GM20431 (cell line): ENCODE measurements around the gene RAB13.

Experiments
- in situ Hi-C: fragments of 300-500 bp; cut with MseI, MboI; formaldehyde crosslinking; loops from one replicate; pipeline ENCODE4 v1.15.0; 2020; ENCODE audit warnings: low sequenced_read_pairs; ENCODE audit not compliant: unreplicated experiment

RAB13 gene

GRCh38 chr1:153959454-153959853, 26.7 kb downstream of the RAB13 start:
- in situ Hi-C loops = no loop called here

DNA sequence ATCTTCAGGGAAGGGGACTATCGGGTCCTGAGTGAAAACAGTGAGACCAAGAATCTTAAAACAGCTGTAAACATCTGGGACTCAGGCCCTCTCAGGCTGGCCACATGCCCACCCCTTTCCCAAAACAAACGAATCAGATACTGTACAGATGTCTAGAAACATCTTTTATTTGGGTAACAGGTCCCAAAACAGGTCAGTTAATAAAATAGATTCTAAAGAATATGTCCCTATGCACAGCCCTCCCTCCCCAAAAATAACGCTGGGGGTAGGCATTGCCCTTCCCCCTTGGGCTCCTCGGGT, 27.2 kb downstream of the RAB13 start:
- in situ Hi-C loops = no loop called here

- in situ Hi-C loops = no loop called here
These were observed 27.8 kb downstream of the RAB13 start, which contains the start of gene CRTC2 for GRCh38 chr1:153958111-153958960. TSS of gene CRTC2 (minus strand) at chr1:153958612. CDS start at chr1:153958497, 115 bp downstream.

GRCh38 chr1:153957744-153958110, 28.4 kb downstream of the RAB13 start:
- in situ Hi-C loops = no loop called here

DNA sequence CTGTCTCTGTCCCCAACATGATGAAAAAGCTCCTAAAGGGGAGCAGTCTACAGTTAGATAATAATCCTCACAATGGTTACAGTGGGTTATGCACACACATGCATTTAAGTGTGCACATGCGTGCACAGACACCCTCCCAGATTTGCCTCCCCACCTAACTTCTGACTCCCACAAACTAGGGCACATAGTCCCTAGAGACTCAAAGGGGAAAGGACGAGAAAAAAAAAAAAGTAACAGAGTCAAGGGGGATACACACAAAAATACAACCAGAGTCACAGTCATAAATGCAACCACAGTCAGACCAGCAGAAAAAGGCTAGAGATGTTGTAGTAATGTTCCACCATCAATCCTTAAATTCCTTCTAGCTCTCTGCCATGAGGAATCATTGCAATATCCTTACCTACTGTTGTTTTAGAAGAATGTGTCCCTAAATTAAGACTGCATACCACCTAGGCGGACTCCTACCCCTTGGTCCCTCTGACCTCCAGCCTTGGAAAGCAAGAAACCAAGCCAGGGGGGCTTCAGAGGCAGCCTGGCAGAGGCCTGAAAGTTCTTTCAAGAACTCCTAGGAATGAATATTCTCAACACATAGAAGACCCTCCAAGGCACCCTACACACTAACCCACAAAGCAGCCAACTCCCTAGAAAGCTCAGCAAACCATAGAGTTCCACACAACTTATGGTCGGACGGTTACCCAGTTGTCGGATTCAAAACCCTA, 29.0 kb downstream of the RAB13 start:
- in situ Hi-C loops = no loop called here

DNA sequence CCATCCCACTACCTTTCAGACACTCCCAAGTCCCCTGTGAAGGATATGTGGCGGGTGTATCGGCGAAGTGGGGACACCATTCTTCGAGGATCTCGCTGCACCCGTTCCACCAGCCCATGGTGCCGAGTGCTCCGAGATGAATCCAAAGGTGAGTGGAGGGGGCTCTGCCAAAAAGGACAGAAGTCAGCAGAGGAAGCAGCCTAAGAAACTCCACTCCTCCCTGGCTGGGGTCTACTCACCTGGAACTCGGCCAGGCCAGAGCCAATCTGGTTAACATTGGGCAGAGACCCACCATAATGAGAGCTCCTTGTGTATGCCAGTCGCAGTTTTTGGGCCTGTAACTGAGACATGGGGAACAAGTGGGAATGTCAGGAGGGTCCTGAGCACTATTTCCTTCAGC, 31.3 kb downstream of the RAB13 start:
- in situ Hi-C loops = no loop called here

GRCh38 chr1:153953859-153954365, 32.2 kb downstream of the RAB13 start:
- in situ Hi-C loops = no loop called here

DNA sequence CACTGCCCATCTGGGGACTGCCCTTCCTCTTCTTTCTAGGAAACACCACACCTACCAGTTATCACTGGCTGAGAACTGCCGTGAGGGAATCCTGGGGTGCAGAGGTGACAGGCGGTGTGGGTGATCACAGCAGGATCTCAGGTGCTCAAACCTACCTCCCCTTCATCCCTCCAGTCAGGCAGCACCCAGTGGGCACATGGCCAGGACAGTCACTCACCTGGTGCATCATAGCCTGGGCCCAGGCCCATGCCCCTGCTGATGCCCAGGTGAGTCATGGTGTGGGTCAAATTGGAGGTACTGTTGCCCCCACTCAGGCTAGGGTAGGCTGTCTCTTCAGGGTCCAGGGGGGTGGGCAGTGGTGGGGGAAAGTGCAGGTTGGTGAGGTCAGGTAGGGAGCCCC, 34.3 kb downstream of the RAB13 start:
- in situ Hi-C loops = no loop called here

- in situ Hi-C loops = no loop called here
These were observed 35.0 kb downstream of the RAB13 start for GRCh38 chr1:153951183-153951582.

- in situ Hi-C loops = no loop called here
These were observed 39.4 kb downstream of the RAB13 start, which contains the start of gene DENND4B for GRCh38 chr1:153946622-153947241. TSS of gene DENND4B (minus strand) at chr1:153946718. CDS start at chr1:153944374, 2,344 bp downstream.

DNA sequence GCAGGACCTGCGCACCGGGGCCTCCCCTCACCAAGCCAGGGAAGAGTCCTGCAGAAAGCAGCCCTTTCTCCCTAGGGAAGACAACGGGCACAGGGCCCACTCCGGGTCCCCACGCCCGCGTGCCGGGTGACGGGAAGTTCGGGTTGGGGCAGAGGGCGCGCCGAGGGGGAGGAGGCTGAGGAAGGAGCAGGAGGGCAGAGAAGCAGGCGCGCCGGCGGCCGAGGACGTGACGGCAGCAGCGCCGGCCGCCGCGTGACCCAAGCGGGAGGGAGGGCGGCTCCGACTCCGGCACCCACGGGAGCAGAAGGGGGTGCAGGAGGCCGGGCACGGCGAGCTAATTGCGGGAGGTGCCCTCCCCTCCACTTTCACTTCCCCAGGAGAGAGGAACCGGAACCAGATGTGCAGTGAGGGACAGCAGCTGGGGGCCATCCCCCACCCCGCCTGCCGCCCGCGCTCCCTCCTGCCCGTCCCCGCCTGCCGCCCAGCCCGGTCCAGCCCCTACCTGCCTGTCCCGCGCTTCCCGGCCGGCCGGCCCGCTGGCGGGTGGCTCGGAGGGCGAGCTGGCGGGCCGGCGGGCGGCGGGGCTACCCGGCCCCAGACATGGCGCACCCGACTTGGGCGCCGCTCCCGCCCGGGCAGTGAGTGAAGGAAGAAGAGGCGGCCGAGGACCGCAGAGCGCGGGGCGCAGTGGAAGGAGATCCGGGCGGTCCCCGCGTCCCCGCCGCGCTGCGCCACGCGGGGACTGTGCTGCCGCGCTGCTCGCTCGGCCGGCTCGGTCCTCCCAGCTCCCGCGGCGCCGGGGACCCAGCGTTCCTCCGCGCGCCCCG, 40.1 kb downstream of the RAB13 start:
- in situ Hi-C loops = no loop called here

DNA sequence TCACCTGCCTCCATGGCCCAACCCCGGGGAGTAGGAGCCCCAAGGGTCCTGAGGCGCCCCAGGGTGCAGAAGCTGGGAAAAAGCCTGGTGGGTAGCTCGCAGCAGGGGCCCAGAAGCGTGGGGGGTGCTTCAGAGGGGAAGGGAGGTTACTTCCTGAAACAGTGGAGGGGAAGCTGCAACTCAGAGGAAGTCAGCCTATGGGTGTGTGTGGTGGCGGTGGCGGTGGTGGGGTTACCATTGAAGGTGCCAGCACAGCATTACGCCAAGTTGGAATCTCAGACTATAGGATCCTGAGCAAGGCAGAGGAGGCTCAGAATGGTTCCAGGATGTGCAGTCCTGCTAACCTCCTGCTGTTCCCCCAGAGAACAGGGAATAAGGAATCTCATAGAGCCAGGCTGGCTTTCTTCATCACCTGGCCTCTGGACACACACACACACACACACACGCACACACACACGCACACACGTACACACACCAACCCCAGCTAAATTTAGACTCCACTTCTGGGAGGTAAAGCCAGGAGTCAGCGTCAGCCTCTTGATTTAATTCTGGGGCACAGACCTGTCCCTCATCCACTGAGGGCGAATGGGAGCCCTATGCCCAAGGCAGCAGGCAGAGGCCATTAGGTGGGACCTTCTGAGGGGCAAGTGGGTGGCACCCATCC, 40.9 kb downstream of the RAB13 start:
- in situ Hi-C loops = no loop called here

DNA sequence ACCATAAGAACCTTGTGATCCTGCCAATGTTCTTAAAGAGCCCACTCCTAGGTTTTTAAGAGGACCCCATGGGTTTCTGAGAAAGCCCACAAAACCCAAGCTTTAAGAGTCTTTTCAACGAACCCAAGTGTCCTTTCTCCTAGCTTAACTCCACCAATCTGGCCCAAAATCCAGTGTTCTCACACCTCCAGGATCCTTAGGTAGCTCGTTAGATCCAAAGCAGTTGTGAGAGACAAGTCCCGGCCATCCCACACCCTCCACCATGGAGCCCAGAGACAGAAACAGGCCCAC, 41.4 kb downstream of the RAB13 start:
- in situ Hi-C loops = no loop called here

DNA sequence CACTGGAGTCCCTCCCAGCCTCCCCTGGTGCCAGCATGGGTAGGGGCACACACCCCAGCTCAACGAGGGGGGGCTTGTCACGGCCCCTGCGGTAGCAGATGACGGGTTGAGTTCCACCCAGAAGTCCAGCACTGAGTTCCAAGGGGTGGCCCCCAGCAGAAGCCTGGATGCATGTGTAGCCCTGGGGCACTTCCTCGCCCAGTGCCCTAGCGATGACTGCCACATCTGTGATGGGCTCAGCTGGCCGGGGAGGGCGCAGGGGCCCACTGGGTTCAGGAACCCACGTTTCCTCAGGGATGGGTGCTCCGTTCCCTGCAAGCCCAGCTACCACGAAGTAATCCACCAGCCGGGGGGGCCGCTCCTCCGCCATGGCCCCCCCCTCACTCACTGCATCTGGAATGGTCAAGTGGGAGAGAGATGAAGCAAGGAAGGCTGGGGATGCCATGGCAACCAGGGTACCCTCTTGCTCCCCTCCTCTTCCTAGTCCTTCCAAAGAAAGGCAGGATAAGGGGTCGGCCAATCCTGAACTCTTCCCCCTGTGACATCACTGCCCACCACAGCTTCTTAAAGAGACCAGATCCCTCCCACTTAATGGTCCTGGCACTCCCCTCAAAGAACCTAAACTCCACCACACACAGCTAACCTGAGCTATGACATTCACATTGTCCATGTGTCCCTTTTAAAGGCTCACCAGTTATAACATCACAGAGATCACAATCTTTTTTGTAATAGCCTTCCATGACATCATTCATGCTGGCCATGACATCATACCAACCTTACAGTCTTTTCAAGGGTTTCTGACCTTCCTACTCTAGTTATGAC, 41.9 kb downstream of the RAB13 start:
- in situ Hi-C loops = no loop called here

- in situ Hi-C loops = no loop called here
These were observed 43.2 kb downstream of the RAB13 start for GRCh38 chr1:153942766-153943549.

- in situ Hi-C loops = no loop called here
These were observed 44.1 kb downstream of the RAB13 start for GRCh38 chr1:153941826-153942725.

DNA sequence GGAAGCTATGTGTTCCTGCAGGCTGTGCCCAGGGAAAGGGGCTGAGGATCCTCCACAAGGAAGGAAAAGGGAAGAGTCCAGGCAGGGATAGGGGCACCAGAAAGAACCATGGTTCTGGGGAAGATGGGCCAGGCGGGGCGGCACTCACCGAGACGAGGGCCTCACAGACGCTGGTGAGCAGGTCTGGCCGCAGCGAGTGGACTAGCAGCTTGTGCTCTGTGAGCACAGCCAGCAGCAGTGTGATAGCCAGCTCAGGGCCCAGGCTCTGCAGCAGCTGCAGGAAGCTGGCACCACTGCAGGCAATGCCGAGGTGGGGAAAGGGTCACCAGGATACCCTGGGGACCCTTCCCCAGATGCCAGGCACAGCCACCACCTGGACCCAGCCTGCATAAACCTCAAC, 45.4 kb downstream of the RAB13 start:
- in situ Hi-C loops = no loop called here
